GM19324 (cell line): Measurements from ENCODE around the gene TMEM42.
"Not testable (repeated sequence)": the region's sequence is repeated elsewhere in the genome, so short reads cannot be mapped to it uniquely, and the experiment has no call there.

Experiments
- ATAC-seq: cut with Tn5 transposase; IDR thresholded peaks from one replicate; pipeline ENCODE4 v1.9.1; 2021; ENCODE audit warnings: mild to moderate bottlenecking, moderate library complexity; ENCODE audit not compliant: unreplicated experiment, low FRiP score

TMEM42 gene

DNA sequence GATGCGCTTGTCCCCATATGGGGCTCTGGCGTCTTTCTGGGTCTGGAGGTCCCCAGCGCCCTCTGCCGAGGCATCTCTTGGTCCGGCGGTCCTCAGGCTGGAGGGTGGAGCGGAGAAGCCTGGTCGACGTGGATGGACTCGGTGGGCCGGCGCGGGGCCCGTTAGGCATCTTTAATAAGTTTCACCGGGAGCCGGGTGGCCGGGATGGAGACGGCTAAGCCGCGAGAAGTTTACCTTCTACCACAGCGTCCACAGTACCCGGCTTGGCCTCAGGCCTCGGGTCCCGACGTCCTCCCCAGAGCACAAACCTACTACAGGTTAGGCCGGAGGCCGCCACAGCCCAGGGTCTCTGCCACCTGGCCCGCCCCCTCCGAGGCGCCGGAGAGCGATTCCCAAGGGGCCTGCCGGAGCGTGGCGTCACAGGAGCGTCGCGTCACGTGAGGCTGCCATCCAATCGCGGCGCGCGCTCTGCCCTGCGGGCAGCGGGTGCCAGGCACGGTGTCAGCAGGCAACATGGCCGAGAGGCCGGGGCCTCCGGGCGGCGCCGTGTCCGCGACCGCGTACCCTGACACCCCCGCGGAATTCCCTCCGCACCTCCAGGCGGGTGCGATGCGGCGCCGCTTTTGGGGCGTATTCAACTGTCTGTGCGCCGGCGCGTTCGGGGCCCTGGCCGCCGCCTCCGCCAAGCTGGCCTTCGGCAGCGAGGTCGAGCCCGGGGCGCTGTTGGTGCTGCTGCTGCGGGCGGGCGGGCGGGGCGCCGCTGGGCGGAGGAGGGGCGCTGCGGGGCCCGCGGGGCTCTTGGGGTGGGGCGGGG is at the start of gene TMEM42:
TMEM42 (plus strand) TSS at position 501 of the 814 bp plus-strand sequence; CDS start at position 514, 13 bp downstream.
- ATAC-seq = peak; percentile 96

- ATAC-seq = no peak
Observed at GRCh38 chr3:44814751-44815150, 47.0 kb upstream of the TMEM42 start.

DNA sequence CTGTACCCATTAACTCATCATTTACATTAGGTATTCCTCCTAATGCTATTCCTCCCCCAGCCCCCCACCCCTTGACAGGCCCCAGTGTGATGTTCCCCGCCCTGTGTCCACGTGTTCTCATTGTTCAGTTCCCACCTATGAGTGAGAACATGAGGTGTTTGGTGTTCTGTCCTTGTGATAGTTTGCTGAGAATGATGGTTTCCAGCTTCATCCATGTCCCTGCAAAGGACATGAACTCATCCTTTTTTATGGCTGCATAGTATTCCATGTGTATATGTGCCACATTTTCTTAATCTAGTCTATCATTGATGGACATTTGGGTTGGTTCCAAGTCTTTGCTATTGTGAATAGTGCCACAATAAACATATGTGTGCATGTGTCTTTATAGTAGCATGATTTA is 45.4 kb upstream of the TMEM42 start:
- ATAC-seq = not testable (repeated sequence)

DNA sequence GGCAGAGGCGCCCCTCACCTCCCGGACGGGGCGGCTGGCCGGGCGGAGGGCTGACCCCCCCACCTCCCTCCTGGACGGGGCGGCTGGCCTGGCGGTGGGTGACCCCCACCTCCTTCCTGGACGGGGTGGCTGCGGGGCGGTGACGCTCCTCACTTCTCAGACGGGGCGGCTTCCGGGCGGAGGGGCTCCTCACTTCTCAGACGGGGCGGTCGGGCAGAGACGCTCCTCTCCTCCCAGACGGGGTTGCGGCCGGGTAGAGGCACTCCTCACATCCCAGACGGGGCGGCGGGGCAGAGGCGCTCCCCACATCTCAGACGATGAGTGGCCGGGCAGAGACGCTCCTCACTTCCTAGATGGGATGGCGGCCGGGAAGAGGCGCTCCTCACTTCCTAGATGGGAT is 40.5 kb upstream of the TMEM42 start:
- ATAC-seq = not testable (repeated sequence)

GRCh38 chr3:44825264-44825925 is 36.3 kb upstream of the TMEM42 start:
- no peak for ATAC-seq

DNA sequence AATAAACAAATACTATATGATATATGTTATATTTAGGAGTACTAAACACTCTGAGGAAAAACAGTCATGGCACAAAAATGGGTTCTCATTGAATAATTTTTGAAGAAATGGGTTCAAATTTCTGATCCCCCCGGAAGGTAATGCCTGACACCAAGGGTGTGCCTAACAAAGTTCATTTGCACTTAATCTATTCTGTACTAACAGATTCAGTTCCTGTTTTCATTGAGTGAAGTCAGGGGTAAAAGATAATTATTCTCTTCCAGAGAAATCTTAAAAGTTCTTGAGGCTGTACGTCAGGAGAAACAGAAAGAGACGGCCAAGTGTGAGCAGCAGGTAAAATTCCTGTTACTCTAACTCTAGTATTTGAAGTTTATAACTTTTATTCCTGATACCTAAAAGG is 34.5 kb upstream of the TMEM42 start:
- no peak for ATAC-seq

- no peak for ATAC-seq
Observed at GRCh38 chr3:44831232-44831631, 30.5 kb upstream of the TMEM42 start.

GRCh38 chr3:44832032-44832431 is 29.7 kb upstream of the TMEM42 start:
- ATAC-seq = no peak

GRCh38 chr3:44832965-44833364 is 28.7 kb upstream of the TMEM42 start:
- ATAC-seq = no peak

GRCh38 chr3:44833394-44833793 is 28.3 kb upstream of the TMEM42 start:
- no peak for ATAC-seq

DNA sequence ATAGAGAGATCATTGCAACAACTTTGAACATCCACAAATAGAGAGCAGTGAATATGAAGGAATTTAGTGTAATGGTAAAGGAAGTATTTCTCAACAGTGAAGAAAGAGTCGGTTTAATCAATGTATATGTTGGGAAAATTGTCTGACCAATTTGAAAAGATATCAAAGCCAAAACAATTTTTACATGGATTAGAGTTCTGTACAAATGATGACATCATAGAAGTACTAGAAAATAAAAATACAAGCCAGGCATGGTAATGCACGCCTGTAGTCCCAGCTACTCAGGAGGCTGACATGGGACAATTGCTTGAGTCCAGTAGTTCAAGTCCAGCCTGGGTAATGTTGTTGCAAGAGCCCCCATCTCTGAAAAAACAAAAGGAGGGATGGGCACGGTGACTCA is 26.0 kb upstream of the TMEM42 start:
- no peak for ATAC-seq

GRCh38 chr3:44842376-44842775 is 19.3 kb upstream of the TMEM42 start:
- no peak for ATAC-seq

DNA sequence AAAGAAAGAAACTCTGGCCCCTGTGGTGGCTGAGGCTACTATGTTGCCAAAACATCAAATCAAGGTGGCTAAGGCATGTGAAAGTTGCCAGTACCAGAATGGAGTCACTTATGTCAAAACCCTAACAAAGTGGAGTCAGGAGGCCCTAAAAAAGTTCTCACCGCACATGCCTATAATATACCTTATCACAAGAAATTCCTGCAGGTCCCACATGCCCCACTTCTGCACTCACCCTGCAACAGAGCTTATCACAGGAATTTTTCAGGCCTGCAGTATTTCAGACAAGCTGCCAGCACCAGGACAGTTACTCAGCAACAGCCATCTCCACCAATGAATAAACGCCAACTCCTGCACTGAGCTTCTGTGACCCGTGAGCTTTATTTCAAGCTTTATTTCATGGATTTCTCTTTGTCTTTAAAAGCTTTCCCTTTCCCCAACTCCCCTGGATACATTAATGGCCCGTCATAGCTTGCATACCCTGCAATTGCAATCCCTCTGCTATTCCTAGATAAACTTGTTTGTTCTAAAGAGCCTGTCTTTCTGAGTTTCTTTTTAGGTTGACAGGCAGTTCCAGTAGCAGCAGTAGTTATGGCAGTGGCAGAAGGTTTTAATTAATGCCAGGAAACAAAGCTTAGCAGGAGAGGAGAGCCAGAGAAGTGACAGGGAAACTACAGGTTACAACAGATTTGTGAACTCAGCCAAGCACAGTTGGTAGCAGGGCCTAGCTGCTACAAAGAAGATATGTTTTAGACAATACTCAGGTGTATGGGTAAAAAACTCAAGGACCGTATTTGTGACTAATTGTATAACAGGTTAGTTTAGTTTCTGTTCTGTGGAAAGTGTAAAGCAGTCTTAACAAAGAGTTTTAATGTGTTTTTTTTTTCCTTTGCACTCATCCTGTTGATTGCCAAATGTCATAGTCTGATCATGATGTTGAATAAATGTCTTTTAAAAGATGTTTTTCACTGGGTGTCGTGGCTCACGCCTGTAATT is 15.9 kb upstream of the TMEM42 start:
- no peak for ATAC-seq

DNA sequence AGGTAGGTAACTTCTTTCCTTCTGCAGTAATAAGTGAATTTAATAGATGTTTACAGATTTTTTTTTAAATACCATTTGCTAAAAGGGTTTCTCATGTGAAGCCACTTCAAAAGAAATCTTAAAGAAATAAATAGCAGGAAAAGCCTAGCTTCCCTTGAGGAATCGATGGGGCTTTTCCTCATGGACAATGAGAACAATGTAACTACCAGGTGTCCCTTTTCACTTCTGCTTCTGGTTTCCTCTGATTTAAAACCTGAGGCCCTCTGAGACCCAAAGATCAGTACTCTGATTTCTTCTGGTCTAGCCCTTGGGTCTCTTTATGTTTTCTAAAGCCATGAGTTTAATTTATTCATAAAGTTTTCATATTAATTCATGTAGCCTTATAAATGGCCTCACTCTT is 13.1 kb upstream of the TMEM42 start:
- ATAC-seq = no peak

DNA sequence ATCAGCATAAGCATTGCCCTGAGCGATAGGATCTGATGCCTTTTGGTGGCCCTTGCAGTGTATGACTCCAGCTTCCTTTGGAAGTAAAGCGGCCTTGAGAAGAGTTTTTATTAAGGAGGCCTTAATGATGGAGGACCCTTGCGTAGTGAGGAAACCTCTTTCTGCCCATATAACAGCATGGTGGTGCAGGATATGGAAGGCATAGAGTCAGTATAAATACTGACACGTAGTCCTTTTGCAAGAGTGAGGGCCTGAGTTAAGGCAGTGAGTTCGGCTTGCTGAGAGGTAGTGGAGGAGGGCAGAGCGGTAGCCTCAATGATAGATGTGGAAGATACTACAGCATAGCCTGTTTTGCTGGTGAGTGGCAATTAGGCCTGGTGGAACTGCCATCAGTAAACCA is 5.0 kb upstream of the TMEM42 start:
- ATAC-seq = not testable (repeated sequence)

GRCh38 chr3:44860117-44860516 is 1.6 kb upstream of the TMEM42 start:
- no peak for ATAC-seq

GRCh38 chr3:44862226-44862637 is 520 bp downstream of the TMEM42 start:
- ATAC-seq = peak; percentile 34

GRCh38 chr3:44865272-44866035 is 3.7 kb downstream of the TMEM42 start:
- no peak for ATAC-seq

DNA sequence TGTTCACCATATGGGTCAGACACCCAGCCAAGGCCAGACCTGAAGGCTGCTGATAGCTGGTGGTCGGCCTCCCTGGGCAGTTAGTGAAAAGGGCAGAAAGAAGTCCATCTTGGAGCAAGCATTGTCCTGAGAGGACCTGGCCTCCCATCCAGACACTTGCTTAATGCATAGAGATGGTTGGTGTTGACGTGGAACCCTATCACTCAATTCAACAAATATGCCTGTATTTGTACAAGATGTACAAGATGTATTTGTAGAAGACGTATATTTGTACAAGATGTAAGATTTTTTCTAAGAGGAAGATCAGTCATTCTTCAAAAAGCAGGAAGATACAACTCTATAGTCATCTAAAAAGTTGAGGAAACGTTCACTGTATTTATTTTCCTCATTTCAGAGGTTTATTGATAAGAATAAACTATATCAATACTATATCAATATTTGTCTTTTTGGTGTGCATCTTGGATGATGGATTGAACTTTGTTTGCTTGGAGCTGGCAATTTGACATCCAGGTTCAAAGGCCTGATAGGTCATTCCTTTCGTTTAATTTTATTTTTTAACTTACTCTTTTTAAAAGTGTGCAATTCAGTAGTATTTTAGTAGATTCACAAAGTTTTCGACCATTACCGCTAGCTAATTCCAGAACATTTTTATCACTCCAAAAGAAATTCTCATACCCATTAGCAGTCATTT is 5.9 kb downstream of the TMEM42 start:
- no peak for ATAC-seq
